Central memory CD4-positive, alpha-beta T cell (primary cell): ENCODE measurements around the gene HS6ST3.

Experiments
- DNase-seq: peaks from one replicate; pipeline ENCODE4 v3.0.0; 2022

Gene HS6ST3

DNA sequence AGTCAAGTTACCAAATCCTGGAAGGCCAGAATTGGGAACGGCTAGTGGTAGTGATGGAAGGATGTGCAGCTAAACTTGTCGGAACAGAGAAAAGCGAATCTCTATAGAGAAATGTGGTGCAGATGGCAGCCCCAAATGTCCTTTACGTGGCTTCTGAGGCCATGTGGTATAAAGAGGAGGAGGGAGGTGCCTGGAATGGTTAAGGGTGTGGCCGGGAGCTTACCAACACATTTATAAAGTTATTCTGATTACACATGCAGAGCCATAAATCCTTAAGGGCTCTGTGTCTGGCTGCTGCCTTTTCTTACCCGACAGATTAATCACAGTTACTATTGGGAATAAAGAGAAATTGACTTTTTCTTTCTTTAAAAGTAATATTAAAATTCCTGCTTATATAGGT lies 714.3 kb downstream of the HS6ST3 start:
- no peak for DNase-seq

DNA sequence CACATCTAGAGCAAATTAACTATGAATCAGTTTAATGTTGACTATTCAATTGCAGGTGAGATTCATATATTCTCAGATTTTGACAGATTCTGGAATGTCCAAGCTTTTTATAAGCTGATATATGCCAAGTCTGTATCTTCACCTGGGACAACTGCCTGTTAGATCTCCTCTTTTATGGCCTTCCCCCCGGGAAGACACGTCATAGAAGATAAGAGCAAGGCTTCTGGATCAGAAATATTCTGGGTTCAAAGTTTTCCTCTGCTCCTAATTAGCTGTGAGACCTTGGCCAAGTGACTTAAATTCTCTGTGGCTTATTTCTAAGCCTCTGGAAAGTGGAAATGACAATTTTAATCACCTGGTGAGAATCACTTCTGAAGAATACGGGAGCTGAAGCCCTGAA lies 716.8 kb downstream of the HS6ST3 start:
- DNase-seq = no peak

DNA sequence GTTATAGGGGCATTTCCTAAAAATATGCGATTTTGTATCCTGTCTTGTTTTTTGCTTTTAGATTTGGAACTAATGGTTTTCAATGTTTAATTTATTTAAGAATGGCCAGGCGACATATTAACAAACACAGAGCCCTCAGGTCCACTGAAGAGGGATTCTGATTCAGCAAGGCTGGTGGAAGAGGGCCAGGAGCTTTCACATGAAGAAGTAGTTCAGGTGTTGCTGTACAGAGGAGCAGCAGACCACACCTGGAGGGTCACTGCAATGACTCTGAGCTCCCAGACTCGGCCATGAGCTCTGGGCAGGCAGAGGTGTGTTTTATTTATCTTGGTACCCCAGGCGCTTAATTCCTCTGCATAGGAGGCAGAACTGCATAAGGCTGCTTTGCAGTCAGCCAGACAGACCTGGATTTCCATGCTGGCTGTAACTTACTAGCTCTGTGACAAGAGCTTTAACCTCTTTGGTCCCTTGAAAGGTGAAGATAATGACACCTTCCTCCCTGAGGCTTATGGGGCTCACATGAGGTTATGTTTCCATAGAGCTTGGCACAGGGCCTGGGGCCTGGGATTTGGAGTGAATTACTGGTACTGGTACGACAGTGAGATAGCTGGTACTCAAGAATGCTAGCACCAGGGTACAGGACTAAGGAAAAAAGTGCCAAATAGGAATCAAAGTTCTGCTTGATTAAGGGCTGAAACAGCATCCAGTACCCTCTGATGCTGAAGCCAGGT lies 719.6 kb downstream of the HS6ST3 start:
- no peak for DNase-seq

DNA sequence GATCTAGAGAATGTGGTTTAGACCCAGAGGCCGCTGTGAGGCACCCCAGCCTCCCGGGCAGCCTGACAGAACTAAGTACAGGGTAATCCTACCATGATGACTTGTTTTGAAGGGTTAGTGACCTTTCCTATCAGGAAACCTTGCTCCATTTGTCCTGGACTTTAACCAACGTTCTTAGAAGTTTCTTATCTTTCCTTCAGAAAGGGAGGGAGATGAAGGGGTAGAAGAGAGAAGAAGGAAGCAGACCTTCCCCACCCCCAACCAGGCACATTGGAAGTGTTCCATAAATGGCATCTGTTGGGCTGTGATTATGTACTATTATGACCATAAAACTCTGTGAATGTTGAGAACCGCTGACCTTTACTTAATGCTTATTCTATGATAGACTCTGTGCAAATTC lies 720.2 kb downstream of the HS6ST3 start:
- no peak for DNase-seq

DNA sequence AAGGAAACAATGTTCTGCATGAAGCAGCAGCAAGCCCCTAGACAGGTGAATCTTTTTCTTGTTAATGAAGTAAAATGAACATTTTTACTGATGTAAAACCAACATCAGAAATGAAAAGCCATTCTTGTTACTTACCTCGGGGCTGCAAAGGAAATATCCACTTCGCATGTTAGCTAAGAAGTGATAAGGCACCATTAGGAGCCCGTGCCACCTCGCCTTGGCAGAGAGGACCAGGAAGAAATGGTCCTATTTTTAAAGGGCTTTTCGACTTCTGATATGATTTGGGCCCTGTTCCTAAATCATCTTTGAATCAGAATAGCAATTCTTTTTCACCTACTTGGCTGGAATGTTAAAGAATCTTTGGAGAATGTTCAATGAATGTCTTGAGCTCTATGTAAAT lies 721.1 kb downstream of the HS6ST3 start:
- no peak for DNase-seq

DNA sequence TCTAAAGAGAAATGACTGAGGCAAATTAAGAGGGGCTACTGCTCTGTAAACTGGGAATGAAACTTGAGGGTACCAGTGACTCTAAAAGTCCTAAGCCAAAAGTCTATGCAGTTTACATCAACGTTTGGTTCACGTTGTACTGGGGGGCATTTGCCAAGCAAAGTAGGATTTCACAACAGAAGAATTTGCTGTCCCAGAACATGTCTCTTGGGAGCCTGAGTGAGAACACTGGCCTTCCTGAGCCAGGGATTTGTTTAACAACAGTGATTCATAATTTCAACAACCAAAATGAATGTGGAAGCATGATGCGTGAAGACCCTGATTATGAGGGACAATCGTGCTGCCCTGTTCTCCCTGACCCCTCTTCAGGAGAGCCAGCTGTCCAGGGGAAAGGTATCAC lies 726.4 kb downstream of the HS6ST3 start:
- no peak for DNase-seq

DNA sequence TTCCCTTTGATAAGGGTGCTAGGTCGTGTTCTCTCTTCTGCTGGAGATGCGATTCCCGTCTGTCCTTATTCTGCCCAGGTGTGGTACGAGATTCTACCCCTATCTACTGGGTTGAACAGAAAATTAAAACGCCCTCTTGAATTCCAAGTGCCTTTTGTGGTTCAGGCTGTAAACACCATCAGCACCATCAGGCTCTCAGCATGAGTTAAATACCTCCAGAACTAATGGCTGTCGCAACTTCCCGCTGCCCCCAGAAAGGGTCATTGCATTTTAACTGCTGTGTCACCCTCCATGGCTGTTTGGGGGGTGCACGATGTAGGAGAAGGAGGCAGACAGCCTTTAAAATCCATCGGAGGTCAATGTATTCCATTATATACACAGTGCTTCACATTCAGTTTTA lies 727.0 kb downstream of the HS6ST3 start:
- no peak for DNase-seq

DNA sequence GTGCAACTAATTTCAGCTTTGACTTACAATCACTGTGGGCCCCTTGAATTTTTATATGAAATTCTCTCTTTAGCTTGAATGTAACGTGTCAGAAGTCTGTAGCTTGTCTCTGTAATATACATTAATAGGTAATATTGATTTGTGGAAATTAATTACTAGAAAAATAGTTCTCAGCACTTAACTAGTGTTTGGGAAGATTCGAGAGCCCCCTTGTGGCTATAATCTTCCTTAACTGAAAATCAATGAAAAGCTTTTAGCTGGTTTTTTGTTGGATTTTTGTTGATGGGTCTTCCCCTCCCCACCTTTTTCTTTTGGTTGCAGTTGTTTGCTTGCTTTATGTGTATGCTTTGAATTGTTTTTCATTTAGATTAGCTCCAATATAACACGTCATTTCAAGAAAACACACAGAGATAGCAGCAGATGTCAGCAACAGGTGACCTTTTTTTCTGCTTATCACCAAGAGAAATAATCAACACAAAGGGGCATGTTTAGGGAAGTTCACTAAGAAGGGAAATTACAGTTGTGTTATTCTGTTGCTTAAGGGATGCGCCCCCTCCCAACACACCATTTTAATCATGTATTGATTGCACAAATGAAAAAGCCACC lies 727.5 kb downstream of the HS6ST3 start:
- no peak for DNase-seq

DNA sequence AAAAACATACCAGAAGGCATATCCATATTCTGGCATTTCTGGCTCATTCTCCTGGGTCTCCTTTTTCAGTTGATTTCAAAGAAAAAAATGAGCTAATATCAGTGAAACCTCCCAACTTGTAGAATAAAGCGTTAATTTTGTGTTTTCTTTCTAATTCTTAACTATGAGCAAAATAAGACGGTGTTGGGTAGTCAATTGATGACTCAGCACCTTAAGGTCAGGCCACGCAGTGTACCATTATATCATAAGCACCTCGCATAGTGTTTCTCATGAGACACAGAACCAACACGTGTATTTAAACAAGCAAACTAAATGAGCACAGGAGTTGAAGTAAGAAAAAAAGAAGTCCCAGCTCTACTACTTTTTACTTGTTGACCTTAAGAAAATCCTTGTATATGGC lies 729.5 kb downstream of the HS6ST3 start:
- no peak for DNase-seq

DNA sequence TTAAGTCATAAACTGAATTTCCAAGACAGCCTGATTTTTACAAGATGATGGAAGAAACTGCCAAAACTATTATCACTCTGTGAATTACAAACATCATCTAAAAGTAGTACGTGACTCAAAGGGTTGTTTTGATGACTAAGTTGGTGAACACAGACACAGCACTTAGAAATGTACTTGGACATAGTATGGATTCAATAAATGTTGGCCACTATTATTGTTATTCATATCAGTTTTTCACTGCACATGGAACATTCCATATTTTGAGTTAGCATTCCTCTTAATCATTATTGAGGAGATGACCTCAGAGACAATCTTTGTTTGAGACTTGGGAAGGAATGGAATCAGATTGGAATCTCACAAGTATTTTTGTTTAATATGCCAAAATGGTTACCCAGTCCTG lies 731.5 kb downstream of the HS6ST3 start:
- DNase-seq = no peak

DNA sequence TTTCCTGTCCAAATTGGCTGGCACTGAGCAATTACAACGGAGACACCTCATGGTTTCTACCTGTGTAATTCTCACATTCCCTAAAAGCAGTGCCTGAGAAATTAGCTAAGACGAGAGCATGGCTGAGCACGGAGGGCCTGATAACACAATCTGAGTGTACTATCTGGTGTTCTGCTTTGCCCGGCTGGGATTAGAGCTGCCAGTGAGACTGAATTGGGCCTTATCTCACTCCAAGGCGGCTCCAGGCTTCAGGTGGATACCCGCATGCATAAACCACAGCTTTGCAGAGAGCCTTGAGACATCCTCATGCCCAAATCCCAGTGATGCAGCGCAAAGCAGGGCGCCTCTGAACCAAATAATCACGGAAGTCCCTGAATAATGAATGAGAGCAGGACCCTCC lies 732.1 kb downstream of the HS6ST3 start:
- DNase-seq = no peak

DNA sequence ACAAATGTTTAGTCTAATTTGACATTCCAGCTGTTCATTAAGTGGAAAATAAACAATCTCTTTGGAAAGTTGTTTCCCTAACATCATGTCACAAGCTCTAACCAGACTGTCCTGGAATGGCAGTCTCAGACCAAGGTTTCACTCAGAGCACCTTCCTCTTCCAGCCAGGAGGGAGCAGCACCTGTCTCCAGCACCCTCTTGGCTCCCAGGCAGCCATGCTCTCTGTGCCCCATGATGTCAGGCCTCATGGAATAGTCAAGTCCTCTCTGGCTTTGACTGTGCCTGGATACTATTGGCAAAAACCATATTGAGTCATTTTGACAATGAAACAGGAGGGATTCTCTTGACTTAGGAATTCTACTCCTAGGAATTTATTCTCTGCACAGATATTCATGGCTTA lies 733.0 kb downstream of the HS6ST3 start:
- DNase-seq = no peak

DNA sequence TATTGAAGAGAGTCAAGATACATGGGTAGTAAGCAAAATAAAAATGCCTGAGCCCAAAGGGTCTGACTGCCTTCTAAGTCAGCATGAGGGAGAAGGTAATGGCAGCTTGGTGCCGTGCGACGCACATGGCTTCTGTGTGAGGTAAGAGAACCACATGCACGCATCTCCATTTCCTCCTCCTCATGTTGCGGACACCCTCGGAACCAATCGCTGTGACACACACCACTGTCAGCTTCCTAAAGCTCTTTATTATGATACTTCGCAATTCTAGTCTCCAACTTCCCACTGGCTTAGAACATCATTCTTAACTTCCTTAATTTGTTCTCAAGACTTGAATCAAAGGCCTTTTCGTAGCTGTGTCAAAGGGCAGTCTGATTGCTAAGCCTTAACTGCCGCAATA lies 734.2 kb downstream of the HS6ST3 start:
- DNase-seq = no peak

DNA sequence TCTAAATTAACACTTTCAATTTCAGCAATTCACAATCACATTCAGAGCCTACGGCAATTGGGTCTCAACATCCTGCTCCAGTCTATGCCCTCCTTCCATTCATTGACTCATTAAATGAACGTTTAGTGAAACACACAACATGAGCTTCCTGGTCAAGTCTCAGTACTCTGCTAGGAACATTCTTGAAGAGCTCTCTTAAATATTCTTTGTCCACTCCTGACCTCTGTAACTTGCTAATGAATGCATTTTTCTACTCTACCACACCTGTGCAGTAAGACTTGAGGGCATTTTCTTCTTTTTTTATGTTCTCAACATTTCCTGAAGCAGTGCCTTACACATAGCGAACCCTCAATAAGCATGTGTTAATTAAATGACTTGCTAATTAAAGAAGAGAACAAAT lies 735.7 kb downstream of the HS6ST3 start:
- DNase-seq = no peak

DNA sequence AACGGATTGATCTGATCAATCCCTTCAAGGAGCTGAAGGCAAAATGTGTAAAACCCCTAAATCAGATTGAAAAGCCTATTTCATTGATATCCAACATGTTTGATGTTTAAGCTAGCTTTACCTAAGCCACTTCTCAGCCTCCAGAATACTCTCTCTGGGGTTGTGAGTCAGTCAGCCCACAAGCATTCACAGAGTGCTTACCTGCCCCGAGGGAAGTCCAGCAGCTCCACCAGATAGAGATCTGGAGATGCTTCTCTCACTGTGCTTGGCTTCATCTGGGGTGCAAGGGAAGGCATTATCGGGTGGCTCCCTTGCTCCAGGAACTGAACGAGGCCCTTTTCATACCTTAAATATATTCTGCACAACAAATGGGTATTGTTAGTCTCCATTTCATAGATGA lies 744.7 kb downstream of the HS6ST3 start:
- no peak for DNase-seq

DNA sequence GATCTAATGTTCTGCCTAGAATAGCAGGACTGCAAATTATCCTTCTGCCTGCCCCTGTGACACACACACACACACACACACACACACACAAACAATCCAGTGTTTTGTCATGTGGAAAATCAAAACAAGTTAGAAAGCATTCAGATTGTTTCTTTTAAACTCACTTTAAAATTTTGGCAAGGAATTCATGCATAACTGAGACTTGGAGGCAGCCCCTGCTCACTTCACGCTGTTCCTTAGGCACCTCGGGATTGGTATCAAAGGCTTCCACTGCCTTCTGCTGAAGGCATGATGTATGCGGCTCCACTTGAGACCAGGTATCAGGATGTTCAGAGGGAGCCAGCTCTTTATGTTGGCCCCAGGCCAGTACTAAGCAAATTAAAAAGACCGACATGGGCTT lies 745.6 kb downstream of the HS6ST3 start:
- DNase-seq = no peak

DNA sequence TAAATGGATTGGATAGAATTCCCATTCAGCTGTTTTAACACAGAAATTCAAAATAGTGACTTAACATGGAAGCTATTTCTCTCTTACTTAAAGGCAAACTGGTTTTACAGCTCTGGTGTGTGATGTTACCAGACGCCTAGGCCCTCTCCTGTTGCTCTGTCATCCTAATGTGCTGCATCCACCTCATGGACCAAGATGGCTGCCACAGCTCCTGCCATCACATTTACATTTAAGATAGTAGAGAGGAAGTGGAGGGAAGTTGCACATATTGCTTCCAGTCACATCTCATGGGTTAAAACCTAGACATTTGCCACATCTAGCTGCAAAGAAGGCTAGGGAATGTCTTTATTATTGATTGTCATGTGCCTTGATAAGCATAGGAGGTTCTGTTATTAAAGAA lies 746.8 kb downstream of the HS6ST3 start:
- DNase-seq = no peak

DNA sequence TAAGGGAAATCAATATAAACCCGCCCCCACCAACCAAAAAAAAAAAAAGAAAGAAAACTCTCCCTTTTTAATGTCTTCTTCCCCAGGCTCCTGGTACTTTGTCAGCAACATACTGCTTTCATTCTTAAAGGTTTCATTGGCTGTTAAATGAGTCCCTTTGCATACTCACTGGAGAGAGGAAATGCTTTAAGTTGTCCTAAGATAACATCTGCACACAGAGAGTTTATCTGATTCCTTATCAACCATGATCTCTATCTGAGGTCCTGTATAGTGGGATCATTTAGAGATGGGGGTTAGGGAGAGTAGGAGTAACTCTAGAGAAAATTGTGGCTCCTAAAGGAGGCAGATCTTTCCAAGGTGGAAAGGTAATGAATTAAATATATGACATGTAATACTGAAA lies 747.9 kb downstream of the HS6ST3 start:
- no peak for DNase-seq

DNA sequence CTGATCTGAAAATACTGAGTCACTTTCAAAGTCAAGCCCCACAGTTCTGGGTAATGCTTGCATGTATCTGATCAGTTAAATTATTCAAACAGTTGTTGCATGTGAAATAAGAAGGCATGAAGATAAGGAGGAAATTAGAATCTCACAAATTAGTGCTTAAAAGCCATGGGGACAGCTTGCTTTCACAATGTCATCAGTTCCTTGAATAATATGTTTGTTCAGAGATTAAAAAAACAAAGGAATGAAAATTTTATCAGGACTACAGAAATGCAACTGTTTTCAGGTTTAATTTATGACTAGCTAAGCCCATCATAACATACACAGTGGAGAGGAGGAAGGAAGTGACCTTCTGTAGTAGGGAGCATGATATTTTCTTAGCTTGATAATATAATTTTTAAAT lies 754.3 kb downstream of the HS6ST3 start:
- no peak for DNase-seq

DNA sequence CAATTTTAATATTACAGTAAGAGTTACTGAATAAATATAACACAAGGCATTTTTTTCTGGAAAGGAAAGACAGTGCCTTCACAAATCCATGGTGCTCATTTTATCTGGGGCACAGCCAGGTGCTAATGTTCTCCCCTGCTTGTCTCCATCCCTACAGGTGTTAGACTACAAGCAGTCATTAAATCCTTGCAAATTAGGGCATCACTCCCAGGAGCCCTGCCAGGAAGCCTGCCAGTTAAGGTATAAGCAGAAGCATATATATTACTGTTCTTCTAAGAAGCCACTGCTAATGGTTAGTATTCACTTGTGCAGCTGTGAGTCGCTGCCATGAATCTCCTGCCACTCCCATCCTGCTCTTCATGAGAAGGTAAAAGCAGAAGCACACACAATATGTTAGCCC lies 754.7 kb downstream of the HS6ST3 start:
- DNase-seq = no peak

DNA sequence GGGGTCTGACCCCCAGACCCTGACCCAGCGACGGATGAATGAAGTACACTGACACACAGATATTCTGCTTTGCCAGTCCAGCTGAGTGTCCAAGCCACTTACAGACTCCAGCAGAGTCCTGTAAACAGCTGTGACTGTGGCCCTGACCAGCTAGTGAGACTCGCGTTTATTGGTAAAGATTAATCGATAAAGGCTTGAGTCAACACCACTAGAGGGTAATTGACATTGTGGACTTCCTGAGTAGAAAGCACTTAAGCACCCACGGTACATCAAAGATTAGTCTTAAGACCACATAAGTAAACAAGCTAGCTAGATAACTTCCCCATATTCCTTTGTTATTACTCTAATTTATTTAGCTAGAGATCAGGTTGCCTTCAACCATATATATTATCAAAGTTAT lies 758.4 kb downstream of the HS6ST3 start:
- DNase-seq = no peak

DNA sequence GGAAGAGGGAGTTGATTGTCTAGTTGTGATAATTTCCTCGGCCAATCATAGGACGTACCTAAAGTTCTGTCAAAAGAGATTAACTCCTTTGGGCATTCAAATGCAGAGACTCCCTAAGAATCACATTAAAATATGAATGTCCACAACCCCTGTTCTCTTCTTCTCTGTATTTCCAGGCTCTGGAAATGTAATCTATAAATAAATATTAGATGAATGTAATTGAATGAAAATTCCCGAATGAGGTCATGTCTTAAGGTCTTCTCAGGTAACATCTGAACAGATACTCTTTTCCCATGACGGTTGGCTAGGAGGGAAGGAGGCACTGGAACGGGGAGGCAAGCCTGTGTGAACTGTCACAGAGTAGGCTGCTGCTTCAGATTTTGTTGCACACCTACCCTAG lies 759.2 kb downstream of the HS6ST3 start:
- no peak for DNase-seq

DNA sequence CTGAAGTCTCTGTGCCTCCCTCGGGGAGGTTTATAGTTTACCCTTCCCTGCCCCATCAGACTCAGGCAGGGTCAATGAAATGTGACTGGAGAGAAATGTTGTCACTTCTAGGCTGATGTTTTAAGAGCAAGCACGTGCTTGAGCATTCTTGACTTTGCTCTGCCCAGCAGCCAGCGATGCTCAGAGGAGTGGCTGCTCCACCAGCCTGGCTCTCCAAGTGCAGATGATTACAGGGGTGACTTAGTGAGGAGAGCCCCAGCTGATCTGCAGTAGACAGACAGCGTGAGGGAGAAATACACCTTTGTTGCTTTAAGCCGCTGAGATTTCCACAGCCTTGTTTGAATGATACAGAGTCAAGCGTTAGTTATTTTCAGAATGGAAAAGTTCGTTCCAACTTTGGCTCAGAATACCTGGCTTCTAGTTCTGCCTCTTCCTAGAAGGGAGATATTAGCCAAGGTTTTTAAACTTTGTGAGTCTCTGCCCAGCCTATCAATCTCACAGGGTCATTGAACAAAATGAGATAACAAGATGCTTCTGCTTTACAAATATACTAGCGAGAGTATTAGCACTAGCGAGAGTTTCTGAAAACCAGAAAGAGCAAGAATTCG lies 760.7 kb downstream of the HS6ST3 start:
- no peak for DNase-seq

DNA sequence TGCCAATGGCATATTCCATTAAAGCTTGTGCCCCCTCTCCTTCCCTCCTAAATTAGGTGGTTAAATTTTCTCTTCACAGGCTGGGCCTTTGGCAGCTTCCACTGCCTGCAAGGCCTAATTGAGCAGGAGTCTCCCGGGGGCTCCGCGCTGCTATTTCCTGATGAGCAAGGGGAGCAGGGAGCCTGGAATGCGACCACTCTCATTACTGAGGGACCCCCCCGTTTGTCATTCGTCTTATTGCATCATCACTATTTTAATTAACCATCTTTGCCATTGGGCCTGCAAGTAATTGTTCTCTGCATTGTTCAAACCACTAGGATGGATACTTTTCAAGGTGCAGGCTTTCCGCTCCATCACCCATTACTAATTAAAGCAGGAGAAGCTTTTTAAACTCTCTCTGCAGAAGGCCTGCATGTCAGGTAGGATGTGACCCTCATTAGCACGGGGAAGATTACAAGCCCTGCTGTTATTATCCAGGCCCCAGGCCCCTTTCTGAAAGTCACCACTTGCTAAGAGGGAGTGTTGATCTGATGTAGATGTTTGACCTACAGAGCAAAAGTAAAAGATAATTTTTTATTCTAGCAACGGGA lies 762.0 kb downstream of the HS6ST3 start:
- no peak for DNase-seq
